ENCODE data around the gene RPS15. TPM values are rescaled to one million over a fixed set of nuclear protein-coding genes. Genes with fewer than 3 reads are reported as not detected.

RPS15 gene
- total and polyA plus RNA-seq, 2 of the 13 experiments (the other 11 are each of a cell fraction or from before 2014, with no cell fraction given): 695 to 1,411 TPM

GRCh38 chr19:1400281-1401137 lies 37.7 kb upstream of the RPS15 start (continued):
- TF ChIP-seq NFKB2 (CRISPR knock-in tag; IDR thresholded peaks at IDR 0.05; ENCODE audit: borderline replicate concordance): peak; percentile 63; the same call in 1 of the 2 replicates
- TF ChIP-seq BORCS8-MEF2B (CRISPR knock-in tag; IDR thresholded peaks at IDR 0.05): peak; percentile 4; the same call in 1 of the 2 replicates
- no peak; the same call in 1 of the 2 replicates for TF ChIP-seq HOXA5 (CRISPR knock-in tag; IDR thresholded peaks at IDR 0.05)
- no peak for TF ChIP-seq TSC22D2 (CRISPR knock-in tag; IDR thresholded peaks at IDR 0.05; ENCODE audit: borderline replicate concordance)
- no peak for TF ChIP-seq ZNF414 (CRISPR knock-in tag; IDR thresholded peaks at IDR 0.05)
- TF ChIP-seq NR3C1 (CRISPR knock-in tag; IDR thresholded peaks at IDR 0.05): no peak
- TF ChIP-seq KMT2B (CRISPR knock-in tag; IDR thresholded peaks at IDR 0.05): no peak
- no peak; the same call in 1 of the 2 replicates for TF ChIP-seq POGZ (CRISPR knock-in tag; IDR thresholded peaks at IDR 0.05)
- no peak for TF ChIP-seq ZBTB40 (IDR thresholded peaks at IDR 0.05)
- peak; percentile 70 for TF ChIP-seq ZBTB40 (CRISPR knock-in tag; IDR thresholded peaks at IDR 0.05)
- TF ChIP-seq PHF5A (CRISPR knock-in tag; IDR thresholded peaks at IDR 0.05; ENCODE audit: low read depth, unreplicated experiment): peak; percentile 72
- no peak for TF ChIP-seq SATB2 (CRISPR knock-in tag; IDR thresholded peaks at IDR 0.05)
- peak; percentile 18; the same call in 1 of the 2 replicates for TF ChIP-seq CBX5 (CRISPR knock-in tag; IDR thresholded peaks at IDR 0.05; ENCODE audit: borderline replicate concordance)
- peak; percentile 84 for TF ChIP-seq TBX2 (CRISPR knock-in tag; IDR thresholded peaks at IDR 0.05; ENCODE audit: borderline replicate concordance)
- no peak for TF ChIP-seq ZNF512B (CRISPR knock-in tag; IDR thresholded peaks at IDR 0.05; ENCODE audit: borderline replicate concordance)
- 0 out of 2 replicates have a peak, but pooled peaks have one; percentile 80 for TF ChIP-seq ARID2 (CRISPR knock-in tag; IDR thresholded peaks at IDR 0.05; ENCODE audit: borderline replicate concordance)
- TF ChIP-seq POLR2AphosphoS2 (IDR thresholded peaks at IDR 0.05; ENCODE audit: low read depth, low read length): no peak
